GM18520 (cell line): ENCODE measurements around the gene DEGS1.

ENCODE experiments used
- ATAC-seq: cut with Tn5 transposase; IDR thresholded peaks from one replicate; pipeline ENCODE4 v1.9.1; 2021; ENCODE audit not compliant: unreplicated experiment

The DEGS1 gene

GRCh38 chr1:224182866-224183590 lies at the start of gene DEGS1:
DEGS1 (plus strand) TSS chr1:224183240; CDS start chr1:224183337, 97 bp downstream.
- peak; percentile 46 for ATAC-seq

GRCh38 chr1:224133741-224134299 lies 49.2 kb upstream of the DEGS1 start:
- no peak for ATAC-seq

DNA sequence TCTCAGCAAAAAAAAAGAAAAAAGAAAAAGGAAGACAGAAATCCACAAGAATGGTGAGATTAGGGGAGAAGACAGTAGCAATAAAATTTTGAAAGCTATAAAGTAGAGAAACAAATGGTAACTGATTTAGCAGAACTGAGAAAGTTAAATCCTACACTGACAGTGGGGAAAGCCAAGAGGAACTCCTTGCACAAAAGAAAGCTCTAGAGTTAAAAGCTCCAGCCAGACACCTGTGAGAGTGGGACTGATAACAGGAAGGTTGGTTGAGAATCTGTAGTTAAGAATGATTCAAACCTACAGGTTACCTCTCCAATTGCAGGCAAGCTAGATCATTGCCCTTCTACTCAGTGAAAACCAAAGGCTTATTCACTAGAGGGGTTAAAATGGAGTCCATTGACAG lies 45.5 kb upstream of the DEGS1 start:
- no peak for ATAC-seq

- ATAC-seq, result no peak
Observed at GRCh38 chr1:224138198-224138597, 44.8 kb upstream of the DEGS1 start.

- ATAC-seq, result no peak
Observed at GRCh38 chr1:224141693-224142092, 41.3 kb upstream of the DEGS1 start.

DNA sequence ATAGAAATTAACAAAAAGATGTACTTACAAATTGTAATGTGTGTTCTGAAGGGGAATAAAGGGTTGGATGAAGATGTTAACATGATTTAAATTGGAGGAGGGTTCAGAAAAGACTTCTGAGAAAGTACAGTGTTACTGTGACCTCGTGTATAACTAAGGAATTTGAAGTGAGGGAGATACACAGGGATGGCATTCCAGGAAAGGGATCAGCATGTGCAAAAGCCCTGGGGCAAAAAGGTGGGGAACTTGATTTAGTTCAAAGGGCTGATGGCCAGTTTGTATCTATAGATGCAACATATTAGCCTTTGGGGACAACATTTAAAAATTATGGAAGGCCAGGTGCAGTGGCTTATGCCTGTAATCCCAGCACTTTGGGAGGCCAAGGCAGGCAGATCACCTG lies 33.3 kb upstream of the DEGS1 start:
- ATAC-seq, result no peak

DNA sequence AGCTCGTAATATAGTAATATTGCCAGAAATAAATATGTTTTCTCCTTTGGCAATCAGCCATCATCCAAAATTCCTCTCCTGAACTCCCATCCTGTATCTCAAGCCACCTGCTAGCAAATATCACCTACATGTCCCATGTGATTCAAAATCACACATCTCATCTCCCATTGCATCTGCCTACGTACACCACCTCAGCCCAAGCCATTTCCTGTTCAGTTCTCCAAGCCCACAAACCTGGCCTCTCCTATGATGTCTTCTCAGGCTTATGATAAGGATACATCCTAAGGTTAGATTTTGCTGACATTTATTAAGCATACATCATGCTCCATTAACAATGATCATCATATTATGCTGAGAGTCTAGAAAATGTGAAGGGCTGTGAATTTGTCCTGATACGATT lies 31.9 kb upstream of the DEGS1 start:
- no peak for ATAC-seq

- no peak for ATAC-seq
Observed at GRCh38 chr1:224157316-224157715, 25.7 kb upstream of the DEGS1 start.

GRCh38 chr1:224159541-224159940 lies 23.5 kb upstream of the DEGS1 start:
- no peak for ATAC-seq

DNA sequence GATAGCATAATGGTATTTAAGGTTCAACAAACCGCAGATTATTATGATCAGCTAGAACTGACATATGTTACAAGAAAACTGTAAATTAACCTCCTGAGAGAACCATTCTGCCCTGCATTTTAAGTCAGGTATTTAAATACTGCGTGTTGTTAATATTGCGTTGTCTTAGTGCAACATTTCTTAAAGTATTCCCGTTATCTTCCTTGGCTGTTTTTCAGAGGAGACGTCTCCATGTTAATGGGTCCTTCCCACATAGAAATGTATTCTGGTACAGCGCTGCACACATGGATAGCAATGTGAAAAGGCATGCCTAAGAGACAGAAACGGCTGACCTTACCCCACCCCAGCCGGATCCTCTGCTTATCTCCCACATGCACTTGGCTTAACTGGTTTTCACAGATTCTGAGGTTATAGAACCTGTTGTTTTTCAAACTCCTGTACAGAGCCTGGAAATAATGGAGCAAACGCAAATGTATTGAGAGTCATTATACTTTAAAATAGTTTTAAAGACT lies 22.8 kb upstream of the DEGS1 start:
- ATAC-seq, result no peak

GRCh38 chr1:224162768-224163167 lies 20.3 kb upstream of the DEGS1 start:
- ATAC-seq, result no peak

DNA sequence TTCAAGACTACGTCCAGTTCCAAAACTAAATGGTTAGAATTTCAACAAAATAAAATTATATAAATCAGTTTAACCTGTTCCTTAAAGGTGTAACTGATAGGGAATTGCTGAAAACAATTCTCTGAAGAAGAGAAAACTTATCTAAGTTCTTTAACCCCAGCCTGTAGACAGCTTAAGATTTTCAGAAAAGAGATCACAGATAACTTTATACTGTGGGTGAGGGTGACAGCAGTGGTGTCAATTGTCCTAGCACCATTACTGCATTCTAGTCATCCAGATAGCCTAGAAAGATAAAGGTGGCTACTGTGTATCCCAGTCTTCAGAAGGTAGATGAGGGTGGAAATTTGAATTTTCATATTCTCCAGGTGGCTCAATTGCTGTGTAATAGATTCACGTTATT lies 19.7 kb upstream of the DEGS1 start:
- ATAC-seq, result no peak

GRCh38 chr1:224168859-224169380 lies 14.1 kb upstream of the DEGS1 start:
- peak; percentile 90 for ATAC-seq

DNA sequence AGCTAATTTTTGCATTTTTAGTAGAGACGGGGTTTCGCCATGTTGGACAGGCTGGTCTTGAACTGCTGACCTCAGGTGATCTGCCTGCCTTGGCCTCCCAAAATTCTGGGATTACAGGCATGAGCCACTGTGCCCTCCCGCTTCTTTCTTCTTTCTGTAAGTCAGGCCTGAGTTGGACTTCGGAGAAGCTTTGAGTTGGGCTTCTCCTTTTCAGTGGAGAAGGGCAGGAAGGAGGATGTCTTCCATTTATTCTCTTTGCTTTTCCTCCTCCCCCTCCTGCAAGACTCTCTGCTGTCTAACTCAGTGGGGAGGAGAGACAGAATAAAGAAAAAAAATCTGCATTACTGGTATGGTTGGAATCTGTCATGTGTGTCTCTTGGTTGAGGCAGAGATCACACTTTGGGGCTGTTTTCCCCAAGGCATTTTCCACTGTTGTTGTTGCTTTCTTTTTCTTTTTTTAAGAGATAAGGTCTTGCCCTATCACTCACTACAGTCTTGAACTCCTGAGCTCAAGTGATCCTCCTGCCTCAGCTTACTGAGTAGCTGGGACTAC lies 13.2 kb upstream of the DEGS1 start:
- ATAC-seq, result no peak

DNA sequence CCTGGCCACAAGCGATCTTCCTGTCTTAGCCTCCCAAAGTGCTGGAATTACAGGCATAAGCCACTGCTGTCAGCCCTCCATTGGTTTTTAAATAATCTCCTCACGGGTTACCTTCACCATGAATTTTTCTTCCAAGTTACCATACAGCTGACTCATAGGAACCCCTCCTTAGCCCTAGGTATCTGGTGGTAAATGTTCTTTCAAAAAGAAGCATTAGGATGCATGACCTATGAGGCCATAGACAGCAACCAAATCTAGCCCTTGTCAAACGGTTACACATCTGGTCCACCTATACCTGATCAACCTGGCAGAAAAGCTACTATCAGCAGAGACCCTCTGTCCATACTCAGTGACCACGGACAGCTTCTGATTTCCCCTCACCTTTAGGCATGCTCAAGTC lies 12.7 kb upstream of the DEGS1 start:
- no peak for ATAC-seq

DNA sequence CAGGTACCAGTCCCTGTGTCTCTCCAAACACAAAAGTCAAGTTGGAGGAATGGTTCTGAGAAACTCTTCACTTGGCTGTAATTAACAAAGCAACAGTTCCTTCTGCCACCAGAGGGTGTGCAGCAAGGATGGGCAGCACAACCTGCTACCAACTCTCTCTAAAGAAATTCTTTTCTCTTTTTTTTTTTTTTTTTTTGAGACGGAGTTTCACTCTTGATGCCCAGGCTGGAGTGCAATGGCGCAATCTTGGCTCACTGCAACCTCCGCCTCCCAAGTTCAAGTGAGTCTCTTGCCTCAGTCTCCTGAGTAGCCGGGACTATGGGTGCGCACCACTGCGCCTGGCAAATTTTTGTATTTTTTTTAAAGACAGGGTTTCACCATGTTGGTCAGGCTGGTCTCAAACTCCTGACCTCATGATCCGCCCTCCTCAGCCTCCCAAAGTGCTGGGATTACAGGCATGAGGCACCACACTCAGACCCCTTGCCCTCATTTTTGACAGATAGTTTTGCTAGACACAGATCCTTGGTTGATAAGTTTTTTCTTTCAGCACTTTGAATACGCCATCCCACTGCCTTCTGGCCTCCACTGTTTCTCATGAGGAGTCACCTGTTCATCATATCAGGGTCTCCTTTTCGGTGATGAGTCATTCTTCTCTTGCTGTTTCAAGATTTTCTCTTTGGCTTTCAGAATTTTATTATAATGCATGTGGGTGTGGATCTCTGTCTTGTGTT lies 12.1 kb upstream of the DEGS1 start:
- no peak for ATAC-seq

- ATAC-seq, result no peak
Observed at GRCh38 chr1:224172229-224172628, 10.8 kb upstream of the DEGS1 start.

DNA sequence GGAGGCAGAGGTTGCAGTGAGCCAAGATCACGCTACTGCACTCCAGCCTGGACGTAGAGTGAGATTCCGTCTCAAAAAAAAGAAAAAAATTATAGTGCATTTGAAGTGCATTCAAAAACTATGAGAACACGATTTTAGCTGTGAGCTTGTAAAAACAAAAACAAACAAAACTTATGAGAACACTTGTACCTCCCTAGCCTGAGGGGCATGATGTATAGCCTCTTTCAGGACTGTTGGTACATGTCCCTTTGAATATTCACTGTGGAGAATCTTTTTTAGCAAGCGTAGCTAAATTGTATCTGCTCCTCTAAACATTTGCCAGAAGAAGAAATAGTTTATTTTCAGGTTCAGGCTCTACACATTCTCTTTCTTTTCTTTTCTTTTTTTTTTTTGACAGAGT lies 9.5 kb upstream of the DEGS1 start:
- ATAC-seq, result no peak

GRCh38 chr1:224175617-224176016 lies 7.4 kb upstream of the DEGS1 start:
- no peak for ATAC-seq

- ATAC-seq, result no peak
Observed at GRCh38 chr1:224177356-224177999, 5.6 kb upstream of the DEGS1 start.

DNA sequence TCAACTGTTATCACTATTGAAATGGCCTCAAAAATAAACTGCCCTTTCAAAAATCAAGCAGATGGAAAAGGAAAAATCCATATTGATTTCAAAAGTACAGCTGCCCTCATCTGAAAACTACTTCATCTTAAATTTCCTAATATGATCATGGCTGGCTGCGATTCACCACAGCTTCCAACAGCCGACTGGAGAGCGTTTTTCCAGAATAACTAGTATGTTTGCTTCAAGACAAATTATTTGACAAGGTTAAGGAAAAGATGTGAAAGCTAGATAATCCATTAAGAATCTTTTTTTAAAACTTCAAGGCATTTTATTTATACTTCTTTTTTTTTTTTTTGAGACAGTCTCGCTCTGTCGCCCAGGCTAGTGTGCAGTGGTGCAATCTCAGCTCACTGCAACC lies 4.1 kb upstream of the DEGS1 start:
- no peak for ATAC-seq
